Esophagus (tissue), 2 donors: ENCODE data around the gene LAD1. TPM values are rescaled to one million over a fixed set of nuclear protein-coding genes. Genes with fewer than 3 reads are reported as not detected.
A peak's percentile ranks its signal among the peaks of the same experiment; 100 is the strongest.

Source experiments
- H3K27ac ChIP-seq, 2 donors: one replicate each; pipeline ENCODE4 v1.5.1; 2013; ENCODE audit warnings: low read depth in 2 of 2, mild to moderate bottlenecking in 2 of 2, inconsistent platforms in 1 of 2, low read length in 1 of 2, moderate library complexity in 1 of 2
- H3K27me3 ChIP-seq, 2 donors: one replicate each; pipeline ENCODE4 v1.6.1; 2013; ENCODE audit warnings: low read length in 2 of 2, control low read depth in 1 of 2, mild to moderate bottlenecking in 1 of 2; ENCODE audit not compliant: insufficient read depth in 2 of 2, control insufficient read depth in 1 of 2
- H3K36me3 ChIP-seq, 2 donors: one replicate each; pipeline ENCODE4 v1.6.1; 2013; ENCODE audit warnings: low read length in 1 of 2; ENCODE audit not compliant: control insufficient read depth in 2 of 2, insufficient read depth in 2 of 2
- H3K4me1 ChIP-seq, 2 donors: one replicate each; pipeline ENCODE4 v1.6.1; 2013; ENCODE audit warnings: low read length in 1 of 2; ENCODE audit not compliant: control insufficient read depth in 2 of 2, insufficient read depth in 2 of 2
- H3K4me3 ChIP-seq, 2 donors: one replicate each; pipeline ENCODE4 v1.5.1; 2013; ENCODE audit warnings: low read length in 2 of 2, mild to moderate bottlenecking in 2 of 2, low read depth in 1 of 2, moderate library complexity in 1 of 2
- H3K9me3 ChIP-seq, 2 donors: one replicate each; pipeline ENCODE4 v1.6.1; 2013; ENCODE audit warnings: mild to moderate bottlenecking in 2 of 2, low read depth in 1 of 2, low read length in 1 of 2, moderate library complexity in 1 of 2; ENCODE audit not compliant: control insufficient read depth in 2 of 2, insufficient read depth in 1 of 2
- WGBS, 2 donors: extraction: QIAGEN DNeasy Blood & Tissue Kit; methylation state at CpG; one replicate each; pipeline ENCODE4 v1.1.7; 2013; 5-methylcytosine and 5-hydroxymethylcytosine counted together
- polyA plus RNA-seq, 2 donors: library from polyadenylated mRNA; stranded (reverse); fragments of 200-250 nt; gene quantifications; one replicate each; pipeline ENCODE4 v1.2.3, GENCODE V29; 2013
- donor health status: healthy with polysubstance abuse.
- donor health status: Bipolar disorder and iron deficiency.

The LAD1 gene
- polyA plus RNA-seq, 2 donors = 275 to 286 TPM

DNA sequence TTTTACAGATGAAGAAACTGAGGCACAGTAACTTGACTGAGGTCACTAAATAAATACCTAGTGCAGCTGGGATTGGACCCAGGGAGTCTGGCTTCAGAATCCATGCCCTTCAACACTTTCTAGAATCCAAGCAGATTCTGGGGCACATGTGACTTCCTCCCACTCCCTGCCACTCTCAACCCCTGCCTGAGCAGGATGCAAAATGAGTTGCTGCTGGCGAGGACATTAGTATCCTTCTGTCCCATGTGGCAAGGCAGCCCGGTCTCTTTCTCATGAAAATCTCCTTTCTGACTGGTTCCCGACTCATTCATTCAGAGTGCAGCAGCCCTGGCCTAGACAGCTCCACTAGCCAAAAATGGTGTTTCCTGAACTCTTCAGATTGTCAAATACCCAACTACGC lies 50.0 kb downstream of the LAD1 start:
- Histone ChIP-seq H3K27me3 (no peaks in the 10 kb centered on the region), H3K9me3 (no peaks in the 10 kb centered on the region), H3K36me3 (no peaks in the 10 kb centered on the region), H3K4me3 (no peak overlapping the region), H3K4me1 (peaks cover 0 to 29% of the 10 kb centered on the region in 2 donors), H3K27ac (no peak overlapping the region)
- 80 to 86% methylated on average over 4 of the region's 4 CpGs for WGBS, 2 donors

DNA sequence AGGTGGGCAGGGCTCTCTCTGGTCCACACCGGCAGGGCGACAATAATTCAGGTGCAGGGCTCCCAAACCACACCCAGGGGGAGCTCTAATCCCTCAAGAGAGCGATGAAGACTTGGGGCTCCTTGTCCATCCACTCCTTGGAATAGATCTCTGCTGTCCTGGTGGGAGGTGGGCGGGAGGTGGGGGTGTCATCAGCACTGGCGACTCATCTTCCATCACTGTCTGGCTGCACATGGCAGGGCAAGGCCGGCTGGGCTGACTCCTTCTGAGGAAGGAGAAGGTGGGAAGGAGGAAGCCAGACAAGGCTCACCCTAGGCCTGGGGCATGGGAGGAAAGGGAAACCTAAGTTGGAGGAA lies 50.9 kb downstream of the LAD1 start:
- WGBS, 2 donors = 20 to 22% methylated on average over 6 of the region's 6 CpGs
- Histone ChIP-seq H3K27ac (peak overlapping the region in 1 of 2 donors; percentile 43), H3K36me3 (no peaks in the 10 kb centered on the region), H3K4me3 (no peak overlapping the region), H3K27me3 (no peaks in the 10 kb centered on the region), H3K4me1 (peaks cover 0 to 27% of the 10 kb centered on the region in 2 donors), H3K9me3 (no peaks in the 10 kb centered on the region)

DNA sequence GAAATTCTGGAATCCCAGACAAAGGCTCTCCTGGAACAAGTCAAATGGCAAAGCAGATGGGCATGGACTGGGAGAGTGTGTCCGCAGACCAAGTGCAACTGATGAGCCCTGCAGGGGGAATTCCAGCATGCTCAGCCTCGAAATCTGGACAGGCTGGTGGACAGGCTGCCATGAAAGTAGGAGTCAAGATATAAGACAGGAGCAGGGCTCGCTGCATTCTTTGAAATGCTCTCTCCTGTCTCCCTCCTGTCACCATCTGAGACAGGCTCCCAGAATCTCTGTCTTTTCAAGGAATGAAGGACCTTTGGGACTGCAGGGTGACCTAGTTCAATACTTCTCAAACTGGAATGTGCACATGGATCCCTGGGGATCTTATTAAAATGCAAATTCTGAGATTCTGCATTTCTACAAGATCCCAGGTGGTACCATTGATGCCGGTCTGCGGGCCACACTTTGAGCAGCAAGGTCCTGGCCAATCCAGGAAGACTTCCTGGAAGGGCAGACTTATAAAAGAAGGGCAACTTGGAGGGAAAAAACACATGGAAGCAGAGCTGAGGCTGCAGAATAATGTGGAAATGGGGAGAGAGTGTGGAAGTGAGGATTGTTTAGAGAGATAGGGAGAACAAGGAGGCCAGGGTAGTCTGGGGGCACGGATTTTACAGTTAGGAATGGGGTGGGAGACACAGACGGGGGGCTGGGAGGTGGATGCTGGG lies 51.5 kb downstream of the LAD1 start:
- H3K4me1 ChIP-seq = peaks cover 0 to 27% of the 10 kb centered on the region in 2 donors
- WGBS, 2 donors = 36 to 41% methylated on average over 7 of the region's 7 CpGs
- H3K27ac ChIP-seq = peak overlapping the region; percentile 9 to 48
- H3K4me3 ChIP-seq = no peak overlapping the region
- no peaks in the 10 kb centered on the region for H3K27me3 ChIP-seq
- no peaks in the 10 kb centered on the region for H3K36me3 ChIP-seq
- H3K9me3 ChIP-seq = no peaks in the 10 kb centered on the region

DNA sequence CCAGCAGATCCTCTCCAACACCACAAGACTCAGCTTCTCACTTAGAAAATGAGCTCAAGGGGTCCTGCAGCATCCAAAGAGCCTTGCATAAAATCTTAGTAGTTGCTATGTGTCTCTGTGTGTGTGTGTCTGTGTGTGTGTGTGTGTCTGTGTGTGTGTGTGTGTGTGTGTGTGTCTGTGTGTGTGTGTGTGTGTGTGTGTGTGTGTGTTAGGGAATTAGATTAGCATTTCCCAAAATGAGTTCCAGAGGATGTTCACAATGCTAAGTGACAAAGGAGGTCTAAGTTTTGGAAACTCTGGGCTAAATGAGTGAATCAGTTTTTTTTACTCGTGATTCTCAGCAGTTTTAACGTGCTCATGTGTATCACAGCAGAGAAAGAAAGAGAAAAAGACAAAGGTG lies 52.1 kb downstream of the LAD1 start:
- WGBS, 2 donors = 27 to 31% methylated on average over 2 of the region's 2 CpGs
- H3K36me3 ChIP-seq = no peaks in the 10 kb centered on the region
- peaks cover 0 to 27% of the 10 kb centered on the region in 2 donors for H3K4me1 ChIP-seq
- H3K9me3 ChIP-seq = no peaks in the 10 kb centered on the region
- H3K27ac ChIP-seq = peak overlapping the region; percentile 80 to 95
- H3K27me3 ChIP-seq = no peaks in the 10 kb centered on the region
- no peak overlapping the region for H3K4me3 ChIP-seq

DNA sequence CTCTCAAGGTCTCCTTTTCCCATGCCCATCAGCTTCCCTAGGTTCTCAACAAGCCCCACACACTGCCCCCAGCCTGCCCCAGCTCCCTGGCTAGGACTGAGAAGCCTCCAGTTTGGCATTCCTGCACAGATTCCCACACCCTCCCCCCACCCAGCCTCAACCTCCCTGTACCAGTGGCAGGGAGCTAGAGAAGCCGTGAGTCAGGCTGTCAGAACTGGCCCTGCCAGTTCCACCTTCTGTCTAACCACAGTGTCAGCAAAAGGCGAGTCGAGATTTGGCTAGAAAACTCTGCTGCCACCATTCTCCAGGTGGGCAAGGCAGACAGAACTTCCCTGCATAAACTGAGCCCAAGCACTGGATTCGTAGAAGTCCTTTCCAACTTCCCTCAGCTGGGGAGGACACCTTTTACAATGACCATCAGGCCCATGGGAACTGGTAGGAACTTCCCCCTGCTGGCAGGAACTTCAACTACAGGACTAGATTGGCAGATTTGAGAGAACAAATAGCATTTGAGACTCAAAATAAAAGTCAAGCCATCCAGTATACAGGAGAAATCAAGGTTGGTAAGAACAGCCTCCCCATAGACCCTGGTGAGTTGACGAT lies 52.7 kb downstream of the LAD1 start:
- Histone ChIP-seq H3K27me3 (no peaks in the 10 kb centered on the region), H3K27ac (peak overlapping the region; percentile 80 to 95), H3K9me3 (no peaks in the 10 kb centered on the region), H3K4me1 (peaks cover 0 to 27% of the 10 kb centered on the region in 2 donors), H3K4me3 (no peak overlapping the region), H3K36me3 (no peaks in the 10 kb centered on the region)
- WGBS, 2 donors = 40 to 51% methylated on average over 5 of the region's 5 CpGs

DNA sequence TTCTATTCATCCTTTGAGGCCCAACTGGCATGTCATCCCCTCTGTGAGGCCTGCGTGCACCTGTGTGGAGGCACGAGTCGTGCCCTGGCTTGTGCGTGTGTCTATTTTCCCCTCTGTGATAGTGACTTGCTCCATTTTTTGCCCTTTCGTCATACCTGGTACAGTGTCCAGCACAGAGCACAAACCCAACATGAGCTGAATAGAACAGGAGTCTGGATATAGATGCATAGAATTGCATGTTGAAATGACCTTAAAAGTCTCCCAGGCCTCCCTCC lies 54.1 kb downstream of the LAD1 start:
- no peak overlapping the region for H3K4me3 ChIP-seq
- peaks cover 0 to 27% of the 10 kb centered on the region in 2 donors for H3K4me1 ChIP-seq
- no peaks in the 10 kb centered on the region for H3K9me3 ChIP-seq
- no peaks in the 10 kb centered on the region for H3K36me3 ChIP-seq
- 52 to 83% methylated on average over 5 of the region's 5 CpGs for WGBS, 2 donors
- H3K27me3 ChIP-seq = no peaks in the 10 kb centered on the region
- H3K27ac ChIP-seq = peak overlapping the region; percentile 79 to 95

DNA sequence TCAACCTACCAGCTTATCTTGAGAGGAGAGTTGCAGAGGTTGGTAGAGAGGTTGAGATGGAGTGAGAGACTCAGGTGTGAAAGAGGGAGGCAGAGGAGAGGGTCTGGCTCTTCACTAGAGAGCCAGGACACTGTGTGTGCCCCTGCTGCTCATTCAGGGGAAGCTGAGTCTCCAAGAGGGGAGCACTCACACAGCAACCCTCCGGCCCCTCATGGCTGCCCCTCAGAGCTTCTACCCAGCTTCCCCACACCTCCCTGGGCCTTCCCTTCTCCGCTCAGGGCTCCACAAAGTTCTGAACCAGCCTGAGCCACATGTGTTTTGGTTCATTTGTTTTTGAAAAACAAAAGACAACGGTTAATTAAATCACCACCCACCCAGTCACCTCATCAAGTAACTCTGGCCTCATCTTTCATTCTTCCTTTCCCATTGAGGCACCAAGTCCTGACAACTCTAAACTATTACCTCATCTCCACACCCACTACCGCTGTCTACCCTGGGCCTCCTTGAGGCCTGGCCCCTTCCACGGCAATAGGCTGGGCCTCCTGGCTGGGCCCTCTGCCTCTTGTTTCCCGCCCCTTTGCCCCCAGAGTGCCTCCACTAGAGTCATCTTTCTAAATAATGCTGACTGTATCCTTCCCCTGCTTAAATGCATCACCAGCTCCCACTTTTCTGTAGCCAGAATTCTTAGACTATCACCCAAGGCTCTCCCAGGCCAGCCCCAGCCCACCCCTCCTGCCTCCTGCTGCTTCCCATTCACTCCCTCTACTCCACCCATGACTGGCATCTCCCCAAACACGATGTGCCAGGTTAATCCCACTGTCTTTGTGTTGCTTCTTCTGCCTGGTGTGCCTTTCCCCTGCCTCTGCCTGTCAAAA lies 54.7 kb downstream of the LAD1 start:
- H3K4me3 ChIP-seq = no peak overlapping the region
- no peaks in the 10 kb centered on the region for H3K9me3 ChIP-seq
- H3K36me3 ChIP-seq = no peaks in the 10 kb centered on the region
- H3K4me1 ChIP-seq = peaks cover 0 to 27% of the 10 kb centered on the region in 2 donors
- 48 to 67% methylated on average over 7 of the region's 7 CpGs for WGBS, 2 donors
- peak overlapping the region; percentile 79 to 95 for H3K27ac ChIP-seq
- no peaks in the 10 kb centered on the region for H3K27me3 ChIP-seq

DNA sequence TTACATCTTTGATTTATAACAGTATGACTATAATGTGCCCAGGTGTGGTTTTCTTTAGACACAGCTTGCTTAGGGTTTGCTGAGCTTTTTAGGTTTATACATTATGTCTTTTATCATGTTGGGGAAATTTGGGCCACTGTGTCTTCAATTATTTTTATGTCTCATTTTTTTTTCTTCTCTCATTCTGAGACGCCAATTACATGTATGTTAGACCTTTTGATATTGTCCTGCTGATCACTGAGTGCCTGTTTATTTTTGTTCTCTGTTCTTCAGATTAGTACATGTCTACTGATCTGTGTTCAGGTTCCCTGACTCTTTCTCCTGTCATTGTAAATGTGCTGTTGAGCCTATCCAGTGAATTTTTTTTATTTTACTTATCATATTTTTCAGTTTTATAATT lies 57.7 kb downstream of the LAD1 start:
- Histone ChIP-seq H3K9me3 (no peaks in the 10 kb centered on the region), H3K4me1 (peaks cover 0 to 27% of the 10 kb centered on the region in 2 donors), H3K36me3 (no peaks in the 10 kb centered on the region), H3K4me3 (no peak overlapping the region), H3K27ac (no peak overlapping the region), H3K27me3 (no peaks in the 10 kb centered on the region)
- WGBS, 2 donors = 75 to 88% methylated on average over 1 of the region's 1 CpG

DNA sequence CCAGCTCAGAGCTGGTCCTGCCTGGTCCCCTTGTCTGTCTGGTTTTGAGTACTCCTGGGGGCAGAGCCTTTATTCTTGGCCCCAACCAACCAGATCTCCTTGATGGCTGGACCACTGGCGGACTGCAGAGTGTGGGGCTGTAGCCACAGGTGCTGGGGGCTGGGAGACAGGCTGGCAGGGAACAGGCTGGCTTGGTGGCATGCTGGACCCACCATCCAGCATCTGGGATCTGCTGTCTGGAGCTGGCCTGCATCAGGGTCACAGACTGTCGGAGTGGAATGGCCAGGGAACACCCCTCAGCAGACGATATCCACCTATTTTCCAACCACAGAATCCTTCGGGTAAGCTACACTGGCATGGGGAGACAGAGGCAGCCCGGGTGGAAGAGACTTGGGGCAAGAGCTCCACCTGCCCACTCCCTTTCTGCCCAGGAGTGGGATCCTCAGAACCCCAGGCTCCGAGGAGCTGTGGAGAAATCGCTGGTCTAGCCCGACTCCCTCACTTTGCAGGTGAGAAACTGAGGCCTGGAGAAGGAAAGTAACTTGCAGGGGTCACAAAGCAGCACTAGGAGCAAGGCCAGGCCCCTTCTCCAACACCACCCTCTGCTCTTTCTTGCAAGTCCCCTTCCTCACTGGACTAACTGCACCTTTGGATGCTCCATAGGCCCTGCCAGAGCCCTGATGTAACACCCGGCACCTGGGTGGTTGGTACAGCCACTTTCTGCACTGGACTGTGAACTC lies 62.2 kb downstream of the LAD1 start:
- no peak overlapping the region for H3K4me3 ChIP-seq
- 82 to 92% methylated on average over 9 of the region's 9 CpGs for WGBS, 2 donors
- H3K36me3 ChIP-seq = no peaks in the 10 kb centered on the region
- H3K27ac ChIP-seq = peak overlapping the region; percentile 24 to 44
- no peaks in the 10 kb centered on the region for H3K27me3 ChIP-seq
- no peaks in the 10 kb centered on the region for H3K9me3 ChIP-seq
- H3K4me1 ChIP-seq = peaks cover 0 to 10% of the 10 kb centered on the region in 2 donors
